T-helper 2 cell (primary cell): ENCODE measurements around the gene LMOD1.

Experiments
- DNase-seq, 5 experiments: peaks; one replicate each; pipeline versions ENCODE4 v3.0.0 to v3.0.0-alpha.2; 2012 to 2022

The LMOD1 gene

DNA sequence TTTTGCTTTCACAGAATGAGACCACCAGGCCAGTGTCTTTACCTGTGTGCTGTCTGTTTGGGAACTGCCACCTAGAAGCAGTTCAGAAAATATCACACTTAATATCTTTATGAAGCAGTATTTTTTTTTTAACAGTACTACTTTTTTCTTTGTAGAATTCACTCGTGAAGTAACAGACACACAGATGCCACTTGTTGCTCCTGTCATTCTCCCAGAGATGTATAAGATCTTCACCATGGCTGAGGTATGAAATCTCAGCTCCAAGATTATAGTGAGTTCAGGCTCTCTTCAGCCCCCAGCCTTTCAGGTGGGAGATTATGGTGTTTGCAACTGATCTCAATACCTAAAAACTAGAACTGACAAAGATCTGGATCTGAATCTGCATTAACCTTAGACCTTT lies 94.4 kb downstream of the LMOD1 start:
- DNase-seq = no peak

DNA sequence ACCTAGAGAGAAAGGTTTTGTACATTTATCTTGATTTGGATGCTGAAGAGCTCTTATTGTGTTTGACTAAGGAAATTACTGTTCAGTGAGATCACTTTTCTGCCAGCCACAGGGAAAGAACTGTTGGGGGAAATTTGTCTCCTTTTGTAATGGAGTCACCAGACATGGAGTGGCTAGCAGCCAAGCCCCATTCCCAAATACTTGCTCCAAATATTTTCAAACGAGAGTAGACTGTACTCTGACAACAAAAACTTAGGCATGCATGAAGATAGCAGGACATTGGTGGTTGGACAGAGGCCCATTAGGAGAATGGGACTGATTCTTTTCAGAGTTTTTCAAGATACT lies 96.3 kb downstream of the LMOD1 start:
- DNase-seq = no peak

DNA sequence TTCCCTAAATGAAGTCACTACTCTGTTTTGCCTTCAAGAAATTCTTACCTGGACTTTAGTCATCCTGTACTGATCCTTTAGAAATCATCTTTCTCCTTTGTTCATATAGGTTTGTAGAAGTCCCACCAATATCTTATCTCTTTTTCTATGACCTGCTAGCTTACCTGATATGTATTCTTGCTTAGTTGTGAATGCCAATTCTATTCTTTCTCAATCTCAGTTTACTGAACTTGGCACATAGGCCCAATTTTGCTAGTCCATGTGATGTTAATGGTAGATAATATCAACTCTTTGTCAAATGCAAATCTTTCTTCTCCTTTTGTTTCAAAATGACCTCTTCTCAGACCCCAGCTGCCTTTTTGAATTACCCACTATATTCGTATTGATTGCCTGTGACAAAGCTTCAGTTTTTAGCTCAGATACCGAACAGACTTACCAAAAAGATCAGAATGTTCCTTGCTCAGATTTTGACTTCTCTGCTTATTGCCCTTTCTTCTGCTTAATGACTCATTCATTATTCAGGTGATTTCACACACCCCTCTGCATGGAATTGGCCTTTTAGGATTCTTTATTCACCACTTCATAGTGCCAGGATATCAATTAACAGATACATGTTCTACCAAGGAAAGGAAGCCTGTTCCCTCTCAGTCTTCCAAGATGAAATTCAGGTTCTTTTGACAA lies 96.8 kb downstream of the LMOD1 start:
- DNase-seq = no peak

DNA sequence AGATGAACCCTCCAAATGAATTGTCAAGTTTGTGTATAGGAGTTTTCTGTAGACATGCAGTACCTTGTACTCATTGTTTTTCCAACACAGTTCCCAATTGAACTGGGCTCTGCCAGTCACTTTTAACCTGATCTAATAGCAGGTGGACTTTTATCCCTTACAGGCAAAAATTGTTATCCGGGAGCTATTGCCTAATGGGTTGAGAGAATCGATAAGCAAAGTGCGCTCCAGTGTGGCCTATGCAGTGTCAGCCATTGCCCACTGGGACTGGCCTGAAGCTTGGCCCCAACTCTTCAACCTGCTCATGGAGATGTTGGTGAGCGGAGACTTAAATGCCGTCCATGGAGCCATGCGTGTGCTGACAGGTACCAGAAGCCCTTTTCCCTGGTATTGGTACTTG lies 98.1 kb downstream of the LMOD1 start:
- no peak for DNase-seq

DNA sequence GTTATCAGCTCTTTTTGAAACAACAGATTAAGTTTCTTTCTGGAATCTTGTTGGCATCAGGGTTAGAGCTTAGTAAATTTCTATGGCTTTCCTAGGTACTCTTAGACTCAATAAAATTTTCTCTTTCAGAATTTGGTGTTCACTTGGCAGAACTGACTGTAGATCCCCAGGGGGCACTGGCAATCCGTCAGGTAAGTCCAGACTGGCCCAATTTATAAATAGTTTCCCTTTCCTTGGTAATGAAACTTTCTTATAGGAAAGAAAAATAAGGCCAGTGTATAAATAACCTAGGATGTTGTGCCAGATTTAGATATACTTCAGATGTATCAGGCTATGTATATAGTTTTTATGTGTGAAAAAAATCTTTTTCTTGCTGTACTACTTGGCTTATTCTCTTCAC lies 99.2 kb downstream of the LMOD1 start:
- no peak for DNase-seq
